HEK293 (cell line): Measurements from ENCODE around the gene MAP3K14.

ENCODE experiments used
- CTCF ChIA-PET: fragments of 350-600 bp; formaldehyde crosslinking; extraction: SDS; loops from one replicate; lab custom pipeline; 2021; ENCODE audit warnings: antibody characterized with exemption; lab: Yijun Ruan, JAX
- POLR2A ChIA-PET: fragments of 300-600 bp; formaldehyde crosslinking; extraction: SDS; loops from one replicate; lab custom pipeline; 2020; ENCODE audit warnings: antibody characterized with exemption, inconsistent platforms; lab: Yijun Ruan, JAX
- H3K27ac ChIP-seq: fragments of 200-500 bp; sonication (Bioruptor generic); 2 replicates; pipeline ENCODE4 v1.5.1; 2014; ENCODE audit warnings: low read depth, low read length, control low read depth, inconsistent platforms; ENCODE audit errors: extremely low read depth
- H3K36me3 ChIP-seq, 2 experiments: fragments of 200-500 bp in 1 of 2; sonication (Bioruptor generic) in 1 of 2; 1 replicate in 1 of 2; 2 replicates in 1 of 2; pipeline ENCODE4 v1.5.1; 2014 to 2017; ENCODE audit warnings: inconsistent platforms in 2 of 2, low read length in 2 of 2; ENCODE audit not compliant: control insufficient read depth in 2 of 2, insufficient read depth in 1 of 2
- H3K4me1 ChIP-seq: fragments of 200-500 bp; sonication (Bioruptor generic); 2 replicates; pipeline ENCODE4 v1.5.1; 2014; ENCODE audit warnings: mild to moderate bottlenecking, low read length, inconsistent platforms; ENCODE audit not compliant: control insufficient read depth, insufficient read depth
- H3K4me3 ChIP-seq: 2 replicates; pipeline ENCODE4 v1.5.1; 2011; ENCODE audit warnings: low read depth, mild to moderate bottlenecking, control low read depth, low read length, moderate library complexity
- H3K9me3 ChIP-seq: fragments of 200-500 bp; sonication (Bioruptor generic); 2 replicates; pipeline ENCODE4 v1.5.1; 2014; ENCODE audit warnings: low read depth, low read length, inconsistent platforms; ENCODE audit not compliant: control insufficient read depth, insufficient read depth
- IKZF3 ChIP-seq: fragments of 450-650 bp; IDR thresholded peaks from 2 replicates; pipeline ENCODE4 v1.5.0; 2018; ENCODE audit warnings: missing biosample characterization, mild to moderate bottlenecking, missing genetic modification characterization, moderate library complexity
- KLF16 ChIP-seq: fragments of 450-650 bp; formaldehyde crosslinking; IDR thresholded peaks from 2 replicates; pipeline ENCODE4 v1.5.1; 2017; ENCODE audit warnings: missing biosample characterization, missing genetic modification characterization
- PRDM1 ChIP-seq: fragments of 450-650 bp; formaldehyde crosslinking; IDR thresholded peaks from 2 replicates; pipeline ENCODE4; 2016; ENCODE audit warnings: missing biosample characterization, missing genetic modification characterization
- ZBTB49 ChIP-seq: fragments of 450-650 bp; formaldehyde crosslinking; IDR thresholded peaks from 2 replicates; pipeline ENCODE4 v1.5.1; 2016; ENCODE audit warnings: missing biosample characterization, missing genetic modification characterization, low read depth
- ZFP69B ChIP-seq: fragments of 450-650 bp; formaldehyde crosslinking; IDR thresholded peaks from 2 replicates; pipeline ENCODE4 v1.5.1; 2016; ENCODE audit warnings: missing biosample characterization, missing genetic modification characterization
- ZNF140 ChIP-seq: fragments of 450-650 bp; formaldehyde crosslinking; IDR thresholded peaks from 2 replicates; pipeline ENCODE4 v1.5.1; 2016; ENCODE audit warnings: missing biosample characterization, missing genetic modification characterization
- ZNF248 ChIP-seq: fragments of 450-650 bp; formaldehyde crosslinking; IDR thresholded peaks from 2 replicates; pipeline ENCODE4 v1.5.1; 2017; ENCODE audit warnings: missing biosample characterization, missing genetic modification characterization
- ZNF391 ChIP-seq: fragments of 450-650 bp; formaldehyde crosslinking; IDR thresholded peaks from 2 replicates; pipeline ENCODE4 v1.5.1; 2016; ENCODE audit warnings: low read depth, missing biosample characterization, missing genetic modification characterization, borderline replicate concordance
- ZNF473 ChIP-seq: fragments of 450-650 bp; formaldehyde crosslinking; IDR thresholded peaks from 2 replicates; pipeline ENCODE4 v1.5.1; 2017; ENCODE audit warnings: missing biosample characterization, missing genetic modification characterization
- ZNF510 ChIP-seq: fragments of 450-650 bp; formaldehyde crosslinking; IDR thresholded peaks from 2 replicates; pipeline ENCODE4 v1.5.1; 2018; ENCODE audit warnings: mild to moderate bottlenecking, missing genetic modification characterization, missing biosample characterization; ENCODE audit not compliant: insufficient replicate concordance
- ZSCAN23 ChIP-seq: fragments of 450-650 bp; formaldehyde crosslinking; IDR thresholded peaks from 2 replicates; pipeline ENCODE4 v1.5.1; 2016; ENCODE audit warnings: missing biosample characterization, missing genetic modification characterization
- TF ChIP-seq, protein P1 (sequence below): fragments of 450-650 bp; formaldehyde crosslinking; IDR thresholded peaks from 2 replicates; pipeline ENCODE4 v1.5.1; 2016; ENCODE audit warnings: missing biosample characterization, missing genetic modification characterization, borderline replicate concordance
- TF ChIP-seq, protein P2 (sequence below): fragments of 450-650 bp; formaldehyde crosslinking; IDR thresholded peaks from 2 replicates; pipeline ENCODE4 v1.5.1; 2016; ENCODE audit warnings: missing biosample characterization, missing genetic modification characterization
- TF ChIP-seq, protein P3 (sequence below): fragments of 450-650 bp; formaldehyde crosslinking; IDR thresholded peaks from 2 replicates; pipeline ENCODE4 v1.5.1; 2017; ENCODE audit warnings: missing biosample characterization, missing genetic modification characterization
- TF ChIP-seq, protein P4 (sequence below): fragments of 450-650 bp; formaldehyde crosslinking; IDR thresholded peaks from 2 replicates; pipeline ENCODE4 v1.5.1; 2016; ENCODE audit warnings: missing biosample characterization, missing genetic modification characterization
- TF ChIP-seq, protein P5 (sequence below): fragments of 450-650 bp; formaldehyde crosslinking; IDR thresholded peaks from 2 replicates; pipeline ENCODE4 v1.5.1; 2016; ENCODE audit warnings: missing biosample characterization, missing genetic modification characterization

The MAP3K14 gene

GRCh38 chr17:45237686-45238085 lies 79.1 kb downstream of the MAP3K14 start:
- Histone ChIP-seq H3K36me3 (no peaks in the 10 kb centered on the region), H3K4me1 (no peaks in the 10 kb centered on the region), H3K9me3 (no peaks in the 10 kb centered on the region), H3K4me3 (no peak overlapping the region), H3K27ac (no peak overlapping the region)
- TF ChIP-seq ZNF391 (tag by site-specific recombination) (no peak), ZBTB49 (tag by site-specific recombination) (no peak), PRDM1 (tag by site-specific recombination) (no peak), ZNF473 (tag by site-specific recombination) (no peak), ZNF140 (no peak), ZNF248 (tag by site-specific recombination) (no peak), ZNF510 (tag by site-specific recombination) (no peak), IKZF3 (tag by site-specific recombination) (no peak), ZSCAN23 (no peak), ZFP69B (no peak), KLF16 (tag by site-specific recombination) (no peak)
- TF ChIP-seq, protein P1, sequence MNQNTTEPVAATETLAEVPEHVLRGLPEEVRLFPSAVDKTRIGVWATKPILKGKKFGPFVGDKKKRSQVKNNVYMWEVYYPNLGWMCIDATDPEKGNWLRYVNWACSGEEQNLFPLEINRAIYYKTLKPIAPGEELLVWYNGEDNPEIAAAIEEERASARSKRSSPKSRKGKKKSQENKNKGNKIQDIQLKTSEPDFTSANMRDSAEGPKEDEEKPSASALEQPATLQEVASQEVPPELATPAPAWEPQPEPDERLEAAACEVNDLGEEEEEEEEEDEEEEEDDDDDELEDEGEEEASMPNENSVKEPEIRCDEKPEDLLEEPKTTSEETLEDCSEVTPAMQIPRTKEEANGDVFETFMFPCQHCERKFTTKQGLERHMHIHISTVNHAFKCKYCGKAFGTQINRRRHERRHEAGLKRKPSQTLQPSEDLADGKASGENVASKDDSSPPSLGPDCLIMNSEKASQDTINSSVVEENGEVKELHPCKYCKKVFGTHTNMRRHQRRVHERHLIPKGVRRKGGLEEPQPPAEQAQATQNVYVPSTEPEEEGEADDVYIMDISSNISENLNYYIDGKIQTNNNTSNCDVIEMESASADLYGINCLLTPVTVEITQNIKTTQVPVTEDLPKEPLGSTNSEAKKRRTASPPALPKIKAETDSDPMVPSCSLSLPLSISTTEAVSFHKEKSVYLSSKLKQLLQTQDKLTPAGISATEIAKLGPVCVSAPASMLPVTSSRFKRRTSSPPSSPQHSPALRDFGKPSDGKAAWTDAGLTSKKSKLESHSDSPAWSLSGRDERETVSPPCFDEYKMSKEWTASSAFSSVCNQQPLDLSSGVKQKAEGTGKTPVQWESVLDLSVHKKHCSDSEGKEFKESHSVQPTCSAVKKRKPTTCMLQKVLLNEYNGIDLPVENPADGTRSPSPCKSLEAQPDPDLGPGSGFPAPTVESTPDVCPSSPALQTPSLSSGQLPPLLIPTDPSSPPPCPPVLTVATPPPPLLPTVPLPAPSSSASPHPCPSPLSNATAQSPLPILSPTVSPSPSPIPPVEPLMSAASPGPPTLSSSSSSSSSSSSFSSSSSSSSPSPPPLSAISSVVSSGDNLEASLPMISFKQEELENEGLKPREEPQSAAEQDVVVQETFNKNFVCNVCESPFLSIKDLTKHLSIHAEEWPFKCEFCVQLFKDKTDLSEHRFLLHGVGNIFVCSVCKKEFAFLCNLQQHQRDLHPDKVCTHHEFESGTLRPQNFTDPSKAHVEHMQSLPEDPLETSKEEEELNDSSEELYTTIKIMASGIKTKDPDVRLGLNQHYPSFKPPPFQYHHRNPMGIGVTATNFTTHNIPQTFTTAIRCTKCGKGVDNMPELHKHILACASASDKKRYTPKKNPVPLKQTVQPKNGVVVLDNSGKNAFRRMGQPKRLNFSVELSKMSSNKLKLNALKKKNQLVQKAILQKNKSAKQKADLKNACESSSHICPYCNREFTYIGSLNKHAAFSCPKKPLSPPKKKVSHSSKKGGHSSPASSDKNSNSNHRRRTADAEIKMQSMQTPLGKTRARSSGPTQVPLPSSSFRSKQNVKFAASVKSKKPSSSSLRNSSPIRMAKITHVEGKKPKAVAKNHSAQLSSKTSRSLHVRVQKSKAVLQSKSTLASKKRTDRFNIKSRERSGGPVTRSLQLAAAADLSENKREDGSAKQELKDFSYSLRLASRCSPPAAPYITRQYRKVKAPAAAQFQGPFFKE (tag by site-specific recombination) = no peak
- TF ChIP-seq, protein P2, sequence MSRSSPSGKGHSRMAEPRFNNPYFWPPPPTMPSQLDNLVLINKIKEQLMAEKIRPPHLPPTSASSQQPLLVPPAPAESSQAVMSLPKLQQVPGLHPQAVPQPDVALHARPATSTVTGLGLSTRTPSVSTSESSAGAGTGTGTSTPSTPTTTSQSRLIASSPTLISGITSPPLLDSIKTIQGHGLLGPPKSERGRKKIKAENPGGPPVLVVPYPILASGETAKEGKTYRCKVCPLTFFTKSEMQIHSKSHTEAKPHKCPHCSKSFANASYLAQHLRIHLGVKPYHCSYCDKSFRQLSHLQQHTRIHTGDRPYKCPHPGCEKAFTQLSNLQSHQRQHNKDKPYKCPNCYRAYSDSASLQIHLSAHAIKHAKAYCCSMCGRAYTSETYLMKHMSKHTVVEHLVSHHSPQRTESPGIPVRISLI (tag by site-specific recombination) = no peak
- TF ChIP-seq, protein P3, sequence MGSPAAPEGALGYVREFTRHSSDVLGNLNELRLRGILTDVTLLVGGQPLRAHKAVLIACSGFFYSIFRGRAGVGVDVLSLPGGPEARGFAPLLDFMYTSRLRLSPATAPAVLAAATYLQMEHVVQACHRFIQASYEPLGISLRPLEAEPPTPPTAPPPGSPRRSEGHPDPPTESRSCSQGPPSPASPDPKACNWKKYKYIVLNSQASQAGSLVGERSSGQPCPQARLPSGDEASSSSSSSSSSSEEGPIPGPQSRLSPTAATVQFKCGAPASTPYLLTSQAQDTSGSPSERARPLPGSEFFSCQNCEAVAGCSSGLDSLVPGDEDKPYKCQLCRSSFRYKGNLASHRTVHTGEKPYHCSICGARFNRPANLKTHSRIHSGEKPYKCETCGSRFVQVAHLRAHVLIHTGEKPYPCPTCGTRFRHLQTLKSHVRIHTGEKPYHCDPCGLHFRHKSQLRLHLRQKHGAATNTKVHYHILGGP (tag by site-specific recombination) = no peak
- TF ChIP-seq, protein P4, sequence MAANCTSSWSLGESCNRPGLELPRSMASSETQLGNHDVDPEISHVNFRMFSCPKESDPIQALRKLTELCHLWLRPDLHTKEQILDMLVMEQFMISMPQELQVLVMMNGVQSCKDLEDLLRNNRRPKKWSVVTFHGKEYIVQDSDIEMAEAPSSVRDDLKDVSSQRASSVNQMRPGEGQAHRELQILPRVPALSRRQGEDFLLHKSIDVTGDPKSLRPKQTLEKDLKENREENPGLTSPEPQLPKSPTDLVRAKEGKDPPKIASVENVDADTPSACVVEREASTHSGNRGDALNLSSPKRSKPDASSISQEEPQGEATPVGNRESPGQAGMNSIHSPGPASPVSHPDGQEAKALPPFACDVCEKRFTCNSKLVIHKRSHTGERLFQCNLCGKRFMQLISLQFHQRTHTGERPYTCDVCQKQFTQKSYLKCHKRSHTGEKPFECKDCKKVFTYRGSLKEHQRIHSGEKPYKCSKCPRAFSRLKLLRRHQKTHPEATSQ (tag by site-specific recombination) = no peak
- TF ChIP-seq, protein P5, sequence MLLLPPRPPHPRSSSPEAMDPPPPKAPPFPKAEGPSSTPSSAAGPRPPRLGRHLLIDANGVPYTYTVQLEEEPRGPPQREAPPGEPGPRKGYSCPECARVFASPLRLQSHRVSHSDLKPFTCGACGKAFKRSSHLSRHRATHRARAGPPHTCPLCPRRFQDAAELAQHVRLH (tag by site-specific recombination) = no peak
- POLR2A ChIA-PET = no interaction called here
- CTCF ChIA-PET = interaction anchor here (1.0 to 11.7 kb wide), 3 partner anchors 8 to 18 kb away, joined by 3 to 192 read pairs (median 37); partner anchors contain the start of gene FMNL1
